Measurements from ENCODE around the gene CACNA1C.
A peak's percentile ranks its signal among the peaks of the same experiment; 100 is the strongest.

CACNA1C gene

DNA sequence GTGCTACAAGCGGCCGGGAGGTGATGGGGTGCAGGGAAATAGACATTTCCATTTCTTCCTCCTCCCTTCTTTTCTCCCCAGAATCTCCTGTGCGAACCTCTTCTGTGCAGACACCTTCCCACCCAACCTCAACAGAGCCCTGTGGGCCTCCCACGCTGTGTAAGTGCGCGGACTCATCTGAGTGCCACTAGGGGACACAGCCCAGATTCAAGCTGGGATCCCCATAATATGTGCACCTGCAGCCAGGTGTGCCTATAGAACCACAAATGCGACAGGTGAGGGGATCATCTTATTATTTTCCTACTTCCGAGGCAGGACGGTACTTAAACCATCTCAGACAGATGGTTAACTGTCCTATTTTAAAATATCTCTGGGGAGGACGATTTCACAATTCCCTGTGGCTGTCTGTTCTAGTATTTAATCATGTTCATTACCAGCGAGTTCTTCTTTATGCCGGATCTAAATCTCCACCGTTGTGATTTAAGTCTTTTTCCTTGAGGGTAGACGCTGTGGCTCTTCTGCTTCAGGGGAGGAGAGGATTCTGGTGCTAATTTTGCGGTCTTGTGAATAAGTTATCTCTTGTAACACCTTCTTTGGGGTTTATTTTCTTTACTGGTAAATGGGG lies 17.2 kb upstream of the CACNA1C start:
- DNase-seq = no peak

DNA sequence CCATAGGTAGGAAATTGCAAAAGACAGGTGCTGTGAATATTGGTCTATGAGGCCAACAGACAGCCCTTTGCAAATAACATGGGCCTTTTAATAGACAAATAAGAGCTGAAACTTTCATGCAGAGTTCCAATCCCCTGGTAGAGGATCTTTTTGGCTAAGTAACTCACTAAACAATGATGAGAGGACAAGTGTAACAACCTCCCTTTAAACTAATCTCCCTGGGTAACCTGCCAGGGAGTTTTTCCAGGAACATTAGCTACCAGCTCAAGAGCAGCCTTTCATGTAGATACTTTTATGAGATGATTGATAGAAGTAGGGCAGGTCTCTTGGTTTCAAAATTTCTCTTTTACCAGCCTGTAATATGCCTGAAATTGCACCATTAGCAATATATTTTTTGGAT lies 13.8 kb upstream of the CACNA1C start:
- DNase-seq = no peak

GRCh38 chr12:2043054-2043453 lies 9.7 kb upstream of the CACNA1C start:
- DNase-seq = no peak

DNA sequence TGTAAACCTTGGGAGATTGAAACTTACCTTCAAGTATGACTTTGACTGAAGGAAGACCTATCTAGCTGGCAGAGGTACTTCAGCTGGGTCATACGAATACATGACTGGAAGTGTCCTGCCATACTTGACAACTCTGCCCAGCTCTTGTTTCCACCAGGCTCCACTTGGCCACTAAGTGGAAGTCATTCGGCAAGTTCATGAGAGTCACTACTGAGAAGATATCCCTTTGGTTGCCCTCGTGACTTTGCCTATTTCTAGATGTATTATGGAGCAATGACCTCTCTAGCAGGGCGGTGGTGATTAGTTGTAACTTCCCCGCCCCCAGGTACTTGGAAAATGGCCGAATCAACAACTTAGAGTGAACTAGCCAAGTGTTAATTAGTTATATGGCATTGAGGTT lies 8.6 kb upstream of the CACNA1C start:
- no peak for DNase-seq

GRCh38 chr12:2046957-2047356 lies 5.8 kb upstream of the CACNA1C start:
- no peak for DNase-seq

DNA sequence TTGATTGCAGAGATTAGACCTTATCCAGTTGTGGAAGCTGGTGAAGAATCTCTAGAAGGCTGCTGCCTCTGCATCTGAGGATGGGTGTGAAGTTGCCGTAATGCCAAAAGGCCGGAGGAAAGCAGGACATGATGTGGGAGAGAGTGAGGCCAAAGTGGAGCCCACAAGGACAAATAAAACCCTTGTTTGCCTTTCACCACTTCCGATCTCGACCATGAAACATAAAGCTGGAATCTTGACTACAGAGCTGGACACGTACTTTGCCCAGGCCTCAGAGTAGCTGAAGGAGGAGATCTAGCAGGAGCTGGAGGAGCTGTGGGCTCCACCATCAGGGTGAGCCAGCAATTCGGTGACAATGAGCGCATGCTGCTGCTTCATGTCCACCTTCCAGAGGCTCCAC lies 5.0 kb upstream of the CACNA1C start:
- no peak for DNase-seq

DNA sequence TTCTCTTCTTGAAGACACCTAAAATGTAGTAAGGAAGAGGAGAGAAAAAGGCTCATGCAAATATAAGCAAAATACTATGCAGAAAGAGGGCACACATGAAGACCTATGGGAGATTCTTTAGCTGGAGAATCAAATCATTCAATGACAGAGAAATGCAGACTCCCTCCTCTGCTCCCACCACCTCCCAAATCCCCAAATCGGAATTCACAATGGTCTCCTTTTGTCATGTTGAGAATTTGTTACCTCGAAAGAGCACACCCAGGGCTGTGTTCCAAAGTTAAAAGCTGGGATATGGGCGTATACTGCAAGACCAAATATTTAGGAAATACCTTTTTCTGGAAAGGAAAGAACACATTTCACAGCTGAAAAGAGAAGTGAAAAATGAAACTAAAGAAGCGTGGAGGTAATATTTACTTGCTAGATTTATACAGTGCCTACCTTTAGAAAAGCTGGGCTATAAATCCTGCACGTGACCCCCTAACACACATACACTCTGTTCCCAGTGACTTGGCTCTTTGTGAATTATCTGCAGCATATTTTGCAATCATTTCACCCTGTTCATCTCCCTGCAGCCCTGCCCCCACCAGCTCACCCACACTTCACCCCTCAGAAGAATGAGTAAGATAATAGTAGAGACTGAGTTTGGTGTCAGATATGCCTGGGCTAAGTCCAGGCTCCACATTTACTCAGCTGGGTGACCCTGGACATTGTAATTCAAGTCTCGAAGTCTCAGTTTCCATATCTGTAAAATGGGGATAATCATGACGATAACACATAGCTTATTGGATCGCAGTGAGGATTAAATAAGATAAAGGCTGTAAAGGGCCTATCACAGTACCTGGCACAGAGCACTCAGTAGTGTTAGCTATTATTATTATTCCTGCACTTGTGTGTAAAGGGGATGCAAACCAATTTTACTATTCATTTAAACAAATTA lies 2.9 kb upstream of the CACNA1C start:
- DNase-seq = peak; percentile 36

DNA sequence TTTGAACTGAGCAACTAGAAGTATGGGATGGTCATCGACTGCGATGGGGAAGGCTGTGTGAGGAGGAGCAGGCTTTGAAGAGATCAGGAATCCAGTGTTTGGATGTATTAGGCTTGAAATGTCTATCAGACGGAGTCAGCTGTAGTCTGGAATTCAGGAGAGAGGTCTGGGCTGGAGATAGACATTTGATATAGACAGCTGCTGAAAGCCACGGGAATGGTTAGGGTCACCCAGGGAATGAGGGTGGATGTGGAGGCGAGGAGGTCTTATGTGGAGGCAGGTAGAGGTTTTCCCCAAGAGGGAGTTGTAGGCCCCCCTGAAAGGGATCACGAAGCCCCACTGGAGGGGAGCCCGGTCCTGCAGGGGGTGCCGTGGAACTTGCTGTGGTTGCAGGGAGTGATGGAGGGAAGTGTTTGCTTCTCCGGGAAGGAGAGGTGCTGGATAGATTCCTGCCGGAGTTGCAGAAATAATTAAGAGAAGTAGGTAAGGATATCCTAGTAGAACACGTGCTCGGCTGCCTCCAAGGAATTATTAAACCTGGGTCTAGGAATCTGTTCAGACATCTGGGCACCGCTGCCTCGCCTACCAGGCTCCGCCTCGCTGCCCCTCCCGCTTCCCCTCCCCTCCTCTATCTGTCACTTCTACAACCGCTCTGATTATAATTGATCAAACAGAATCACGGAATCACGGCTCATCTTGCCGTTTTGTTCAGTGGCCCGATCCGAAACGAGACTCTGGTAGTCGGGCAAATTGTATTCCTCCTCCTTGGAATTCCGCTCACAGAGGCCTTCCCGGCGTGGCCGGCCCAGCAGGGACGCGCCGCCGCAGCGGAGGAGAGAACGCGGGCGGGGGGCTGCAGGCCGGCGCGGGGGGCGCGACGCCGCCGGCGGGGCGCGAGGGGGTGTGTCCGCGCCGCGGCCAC lies 826 bp upstream of the CACNA1C start:
- no peak for DNase-seq

GRCh38 chr12:2053691-2054090 lies 904 bp downstream of the CACNA1C start:
- peak; percentile 51 for DNase-seq

GRCh38 chr12:2054091-2055018 lies 1.6 kb downstream of the CACNA1C start:
- peak; percentile 13 for DNase-seq

GRCh38 chr12:2057041-2057794 lies 4.4 kb downstream of the CACNA1C start:
- DNase-seq = peak; percentile 63

DNA sequence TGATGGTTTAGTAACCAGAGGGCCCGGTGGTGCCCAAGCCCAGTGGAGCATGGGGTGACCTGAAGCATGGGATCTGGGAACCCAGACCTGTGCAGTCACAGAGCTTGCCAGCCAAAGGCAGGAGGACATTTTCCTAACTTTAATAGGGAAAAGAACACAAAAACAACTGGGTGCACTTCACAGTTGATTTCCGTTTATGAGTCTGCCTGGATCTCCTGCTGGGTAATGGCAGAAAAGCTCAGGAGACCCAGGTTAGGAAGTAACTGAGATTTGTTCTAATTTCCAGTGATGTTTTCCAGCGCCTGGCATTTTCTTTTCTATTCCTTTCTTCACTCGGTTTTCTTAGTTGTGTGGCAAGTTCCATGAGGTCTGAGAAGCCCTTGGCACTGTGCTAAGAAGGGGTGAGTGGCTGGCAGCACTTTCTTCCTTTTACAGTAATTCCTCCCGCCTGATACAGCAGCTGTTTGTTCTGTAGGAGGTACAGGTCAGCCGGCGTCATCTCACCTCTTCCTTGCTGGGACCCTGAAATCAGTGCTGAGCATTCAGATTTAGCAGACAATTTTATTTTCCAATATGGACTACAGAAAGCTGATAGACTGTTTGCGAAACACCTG lies 5.1 kb downstream of the CACNA1C start:
- DNase-seq = no peak

- no peak for DNase-seq
Measured at GRCh38 chr12:2058837-2059236, 6.0 kb downstream of the CACNA1C start.

- DNase-seq = no peak
Measured at GRCh38 chr12:2061402-2061801, 8.6 kb downstream of the CACNA1C start.

- no peak for DNase-seq
Measured at GRCh38 chr12:2064071-2064507, 11.3 kb downstream of the CACNA1C start.

GRCh38 chr12:2068653-2069052 lies 15.9 kb downstream of the CACNA1C start:
- no peak for DNase-seq

GRCh38 chr12:2070440-2071045 lies 17.8 kb downstream of the CACNA1C start:
- no peak for DNase-seq

DNA sequence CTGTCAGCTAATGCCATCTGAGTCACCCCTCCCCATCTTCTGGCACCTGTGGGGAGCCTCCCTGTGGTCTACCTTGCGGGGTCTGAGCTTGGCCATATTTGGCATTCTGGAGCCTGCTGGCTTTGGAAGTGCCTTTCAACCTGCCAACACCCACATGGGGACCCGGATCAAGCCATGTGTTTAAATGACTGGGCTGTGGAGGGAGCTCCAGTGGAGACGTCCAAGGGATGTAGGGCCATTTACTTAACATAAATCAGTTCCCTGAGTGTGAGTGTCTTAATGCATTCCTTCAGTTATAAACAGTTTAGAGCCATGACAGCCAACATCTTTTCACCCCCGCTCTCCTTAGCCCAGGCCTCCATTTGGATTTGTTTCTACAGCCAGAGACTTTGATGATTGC lies 22.0 kb downstream of the CACNA1C start:
- DNase-seq = no peak

GRCh38 chr12:2075508-2076195 lies 22.9 kb downstream of the CACNA1C start:
- no peak for DNase-seq
